GM12875 (cell line): ENCODE results near the gene FAM76A.

ENCODE experiments used
- H3K4me3 ChIP-seq: one replicate; pipeline ENCODE4 v1.5.1; 2011; ENCODE audit warnings: low read depth, low read length, control low read depth
- CTCF ChIP-seq: IDR thresholded peaks from 2 replicates; pipeline ENCODE4 v1.5.1; 2011; ENCODE audit warnings: low read depth, mild to moderate bottlenecking, control low read depth, inconsistent platforms, low read length, moderate library complexity, borderline replicate concordance; ENCODE audit not compliant: insufficient read depth

The FAM76A gene

GRCh38 chr1:27755286-27755685 lies 29.5 kb downstream of the FAM76A start:
- H3K4me3 ChIP-seq = no peak overlapping the region
- no peak for TF ChIP-seq CTCF

GRCh38 chr1:27755865-27756264 lies 30.1 kb downstream of the FAM76A start:
- TF ChIP-seq CTCF = no peak
- no peak overlapping the region for H3K4me3 ChIP-seq

- TF ChIP-seq CTCF = no peak
- no peak overlapping the region for H3K4me3 ChIP-seq
Measured at GRCh38 chr1:27759236-27759635, 33.5 kb downstream of the FAM76A start.

- TF ChIP-seq CTCF = no peak
- H3K4me3 ChIP-seq = no peak overlapping the region
Measured at GRCh38 chr1:27760426-27760825, 34.7 kb downstream of the FAM76A start.

GRCh38 chr1:27762033-27762432 lies 36.3 kb downstream of the FAM76A start:
- H3K4me3 ChIP-seq = no peak overlapping the region
- TF ChIP-seq CTCF = no peak

- no peak overlapping the region for H3K4me3 ChIP-seq
- TF ChIP-seq CTCF = no peak
Measured at GRCh38 chr1:27763358-27763757, 37.6 kb downstream of the FAM76A start.

- no peak overlapping the region for H3K4me3 ChIP-seq
- TF ChIP-seq CTCF = no peak
Measured at GRCh38 chr1:27770293-27770830, 44.6 kb downstream of the FAM76A start.
